Activated CD8-positive, alpha-beta memory T cell treated with anti-CD3 and anti-CD28 coated beads for 36 hours (primary cell): ENCODE measurements around the gene PLPPR2. TPM values are rescaled to one million over a fixed set of nuclear protein-coding genes. Genes with fewer than 3 reads are reported as not detected.
"Not testable (repeated sequence)": the region's sequence is repeated elsewhere in the genome, so short reads cannot be mapped to it uniquely, and the experiment has no call there.

Source experiments
- CTCF ChIA-PET: fragments of 350-600 bp; sonication (Branson Sonifier 250); formaldehyde crosslinking; loops from one replicate; lab custom pipeline; 2021; ENCODE audit warnings: antibody characterized with exemption; lab: Charles Lee
- POLR2A ChIA-PET: fragments of 350-600 bp; sonication (Branson Sonifier 250); formaldehyde crosslinking; loops from one replicate; lab custom pipeline; 2021; ENCODE audit warnings: antibody characterized with exemption; lab: Charles Lee
- total RNA-seq, 2 experiments: library from RNA; stranded (reverse); gene quantifications; one replicate each; pipeline ENCODE4 v1.2.3, GENCODE V29; 2021

The PLPPR2 gene
- total RNA-seq, 2 experiments from 2014 or later, result 1.3 to 1.7 TPM

- CTCF ChIA-PET, result interaction anchor here (0.6 kb wide), 1 partner anchor 31 kb away, joined by 3 read pairs; no protein-coding TSS in a partner anchor
- POLR2A ChIA-PET, result no interaction called here
Measured at GRCh38 chr19:11364296-11364904, 9.2 kb downstream of the PLPPR2 start.

GRCh38 chr19:11364935-11365334 lies 9.7 kb downstream of the PLPPR2 start:
- ChIA-PET POLR2A (no interaction called here), CTCF (interaction anchor here (0.6 kb wide), 1 partner anchor 32 kb away, joined by 3 read pairs; no protein-coding TSS in a partner anchor)

GRCh38 chr19:11365557-11366117 lies 10.4 kb downstream of the PLPPR2 start:
- CTCF ChIA-PET, result no interaction called here
- POLR2A ChIA-PET, result no interaction called here

DNA sequence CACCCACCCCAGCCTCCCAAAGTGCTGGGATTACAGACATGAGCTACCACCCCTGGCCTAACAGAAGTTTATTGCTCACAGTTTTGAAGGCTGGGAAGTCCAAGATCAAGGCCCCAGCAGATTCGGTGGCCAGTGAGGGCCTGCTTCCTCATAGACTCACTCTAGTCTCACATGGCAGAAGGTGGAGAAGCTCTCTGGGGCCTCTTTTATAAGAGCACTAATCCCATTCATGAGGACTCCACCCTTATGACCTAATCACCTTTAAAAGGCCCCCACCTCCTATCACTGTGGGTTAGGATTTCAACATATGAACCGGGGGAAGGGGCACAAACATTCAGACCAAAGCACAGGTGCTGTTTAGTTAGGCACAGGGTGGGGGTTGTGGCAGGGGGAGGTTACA lies 12.3 kb downstream of the PLPPR2 start:
- ChIA-PET POLR2A (no interaction called here), CTCF (interaction anchor here (0.7 kb wide), 1 partner anchor 20 kb away, joined by 3 read pairs; no protein-coding TSS in a partner anchor)

- CTCF ChIA-PET, result interaction anchor here (0.8 to 1.4 kb wide), 3 partner anchors 10 to 112 kb away, joined by 3 to 4 read pairs (median 3); no protein-coding TSS in a partner anchor
- POLR2A ChIA-PET, result no interaction called here
Measured at GRCh38 chr19:11370744-11371143, 15.5 kb downstream of the PLPPR2 start.

DNA sequence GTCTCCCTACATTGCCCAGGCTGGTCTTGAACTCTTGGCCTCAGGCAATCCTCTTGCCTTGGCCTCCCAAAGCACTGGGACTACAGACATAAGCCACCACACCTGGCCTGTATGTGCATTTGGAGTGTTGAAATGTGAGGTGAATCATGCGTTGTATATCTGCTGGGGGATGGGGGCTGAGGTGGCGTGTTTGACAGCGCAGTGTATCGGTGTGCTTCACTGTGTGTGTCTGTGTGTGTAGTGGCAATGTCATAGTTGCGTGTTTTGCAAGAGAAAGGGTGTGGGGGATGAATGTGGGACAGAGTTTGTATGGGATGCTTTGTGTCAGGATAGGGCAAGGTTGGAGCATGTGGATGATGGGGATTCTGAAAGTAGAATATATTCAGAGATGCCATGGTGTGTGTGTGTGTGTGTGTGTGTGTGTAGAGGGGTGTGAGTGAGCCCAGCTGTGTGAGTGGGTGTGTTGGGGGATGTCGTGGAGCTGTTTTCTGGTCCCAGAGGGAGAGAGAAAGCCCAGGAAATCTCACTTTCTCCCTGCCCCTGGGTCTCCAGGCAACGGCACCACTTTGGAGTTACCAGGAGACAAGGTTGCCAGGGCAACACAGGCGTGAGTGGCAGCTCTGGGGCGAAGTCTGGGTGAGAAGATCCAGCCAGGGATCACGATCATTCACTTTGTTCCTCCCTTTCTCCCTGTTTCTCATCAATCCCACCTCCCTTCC lies 18.1 kb downstream of the PLPPR2 start:
- POLR2A ChIA-PET, result interaction anchor here (0.7 kb wide), 1 partner anchor 110 kb away, joined by 3 read pairs; no protein-coding TSS in a partner anchor
- CTCF ChIA-PET, result interaction anchor here (2.6 to 4.5 kb wide), 2 partner anchors 10 to 109 kb away, joined by 11 to 19 read pairs; partner anchors contain the start of gene EPOR

DNA sequence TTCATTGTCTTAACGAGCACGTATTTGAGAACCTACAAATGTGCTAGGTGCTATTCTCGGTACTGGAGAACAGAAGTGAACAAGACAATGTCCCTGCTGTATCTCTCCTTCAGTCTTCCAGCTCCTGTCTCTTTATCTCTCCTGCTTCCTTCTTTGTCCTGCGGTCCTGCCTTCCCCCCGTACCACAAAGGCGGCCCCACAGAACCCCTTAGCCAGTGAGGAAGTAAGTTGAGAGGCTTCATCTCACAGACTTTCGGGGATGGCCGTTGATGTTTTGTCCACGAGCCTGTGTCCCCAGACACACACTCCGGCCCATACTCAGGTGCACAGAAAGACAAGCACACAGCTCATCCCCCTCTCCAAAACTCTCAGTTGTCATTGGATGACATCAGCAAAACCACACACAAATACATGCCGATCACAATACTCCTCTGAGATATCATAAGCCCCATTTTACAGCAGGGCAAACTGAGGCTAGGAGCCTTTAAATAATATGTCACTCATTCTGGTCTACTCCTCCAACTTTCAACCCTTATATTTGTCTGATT lies 18.7 kb downstream of the PLPPR2 start:
- POLR2A ChIA-PET, result interaction anchor here (0.6 to 1.5 kb wide), 3 partner anchors 9 to 160 kb away, joined by 5 to 8 read pairs (median 5); partner anchors contain the start of genes CCDC159 and TMEM205
- CTCF ChIA-PET, result interaction anchor here (1.0 to 4.5 kb wide), 3 partner anchors 9 to 109 kb away, joined by 3 to 19 read pairs (median 11); partner anchors contain the start of gene EPOR

DNA sequence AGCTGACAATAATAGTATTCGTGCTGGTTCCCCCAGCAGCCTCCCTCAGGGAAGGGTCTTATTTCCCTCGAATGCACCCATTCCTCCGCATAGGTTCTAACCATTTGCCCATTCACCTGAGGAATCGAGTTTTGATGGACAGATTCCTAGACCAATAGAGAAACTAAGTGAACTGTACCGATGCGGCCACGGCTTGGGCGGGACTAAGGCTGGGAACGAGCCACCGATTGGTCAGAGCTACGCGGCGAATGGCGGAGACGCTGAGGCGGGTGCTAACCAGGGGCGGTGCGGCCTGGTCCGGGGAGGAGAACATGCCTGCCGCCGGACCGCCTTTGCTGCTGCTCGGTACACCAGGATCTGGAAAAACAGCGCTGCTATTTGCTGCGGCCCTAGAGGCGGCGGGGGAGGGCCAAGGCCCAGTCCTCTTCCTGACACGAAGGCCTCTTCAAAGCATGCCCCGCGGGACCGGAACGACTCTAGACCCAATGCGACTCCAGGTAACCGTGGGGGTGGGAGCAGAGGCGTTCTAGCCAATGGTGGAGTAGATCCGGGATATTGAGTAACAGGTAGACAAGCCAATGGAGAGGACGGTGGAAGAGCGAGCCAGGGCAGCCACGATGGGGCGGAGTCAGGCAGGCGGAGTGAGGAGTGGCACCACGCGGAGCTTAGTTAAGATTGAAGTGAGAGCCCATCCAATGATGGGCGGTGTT lies 19.4 kb downstream of the PLPPR2 start, which contains the start of gene SWSAP1:
TSS of gene SWSAP1 (plus strand) at position 234 of the 710 bp plus-strand sequence. CDS start at position 249, 15 bp downstream.
- POLR2A ChIA-PET, result interaction anchor here (0.6 to 1.5 kb wide), 11 partner anchors 8 to 1307 kb away, joined by 3 to 8 read pairs (median 3); partner anchors contain the start of genes CCDC159, TMEM205 and ZNF44
- CTCF ChIA-PET, result interaction anchor here (1.0 to 4.5 kb wide), 4 partner anchors 9 to 108 kb away, joined by 3 to 19 read pairs (median 8); partner anchors contain the start of genes EPOR, ODAD3 and PRKCSH

DNA sequence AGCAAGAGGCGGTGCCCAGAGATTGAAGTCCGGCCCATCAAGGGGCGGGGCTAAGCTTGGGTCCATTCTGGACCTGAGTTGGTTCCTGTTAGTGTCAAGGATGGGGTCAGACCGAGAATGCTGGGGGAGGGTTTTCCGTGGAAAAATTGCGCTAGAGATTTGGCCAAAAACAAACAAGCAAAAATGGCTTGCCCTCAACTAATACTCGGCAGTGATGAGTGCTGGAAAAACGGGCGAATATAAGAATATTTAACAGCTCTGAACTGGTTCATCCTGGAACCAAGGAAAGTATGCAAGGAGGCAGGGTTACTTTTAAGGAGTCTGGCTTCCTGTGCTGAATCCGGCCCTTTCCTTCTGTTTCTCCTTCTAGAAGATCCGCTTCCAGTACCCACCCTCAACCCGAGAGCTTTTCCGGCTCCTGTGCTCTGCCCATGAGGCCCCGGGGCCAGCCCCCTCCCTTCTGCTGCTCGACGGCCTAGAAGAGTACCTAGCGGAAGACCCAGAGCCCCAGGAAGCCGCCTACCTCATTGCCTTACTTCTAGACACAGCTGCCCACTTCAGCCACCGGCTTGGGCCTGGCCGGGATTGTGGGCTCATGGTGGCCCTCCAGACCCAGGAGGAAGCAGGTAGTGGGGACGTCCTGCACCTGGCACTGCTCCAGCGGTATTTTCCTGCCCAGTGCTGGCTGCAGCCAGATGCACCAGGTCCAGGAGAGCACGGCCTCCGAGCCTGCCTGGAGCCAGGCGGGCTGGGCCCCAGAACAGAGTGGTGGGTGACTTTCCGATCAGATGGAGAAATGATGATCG lies 20.1 kb downstream of the PLPPR2 start:
- CTCF ChIA-PET, result interaction anchor here (1.0 to 4.5 kb wide), 4 partner anchors 8 to 107 kb away, joined by 3 to 19 read pairs (median 8); partner anchors contain the start of genes EPOR, ODAD3 and PRKCSH
- POLR2A ChIA-PET, result interaction anchor here (0.6 to 1.5 kb wide), 12 partner anchors 8 to 1307 kb away, joined by 3 to 11 read pairs (median 4); partner anchors contain the start of genes CCDC159, TMEM205 and ZNF44

DNA sequence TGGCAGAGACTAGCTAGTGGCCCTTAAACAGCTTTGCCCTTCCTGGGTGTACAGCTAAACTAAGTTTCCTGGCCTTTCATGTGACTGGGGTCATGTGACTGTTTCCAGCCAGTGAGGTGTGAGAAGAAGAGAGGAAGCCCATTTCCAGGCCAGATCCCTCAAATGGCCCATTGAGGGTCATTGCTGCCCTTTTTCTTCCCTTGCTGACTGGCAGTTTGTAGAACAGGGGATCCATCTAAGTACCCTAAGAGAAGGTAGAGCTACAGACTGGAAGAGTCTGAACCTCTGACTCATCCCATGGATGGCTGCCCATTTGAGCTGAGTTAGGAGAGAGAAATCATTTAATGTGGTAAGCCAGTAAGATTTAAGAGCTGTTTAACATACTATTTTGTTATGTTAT lies 22.0 kb downstream of the PLPPR2 start:
- POLR2A ChIA-PET, result interaction anchor here (1.2 kb wide), 1 partner anchor 31 kb away, joined by 4 read pairs; the partner anchor contains the start of genes CCDC159 and TMEM205
- CTCF ChIA-PET, result interaction anchor here (0.8 to 4.5 kb wide), 3 partner anchors 31 to 105 kb away, joined by 3 to 19 read pairs (median 4); partner anchors contain the start of genes CCDC159 and TMEM205

DNA sequence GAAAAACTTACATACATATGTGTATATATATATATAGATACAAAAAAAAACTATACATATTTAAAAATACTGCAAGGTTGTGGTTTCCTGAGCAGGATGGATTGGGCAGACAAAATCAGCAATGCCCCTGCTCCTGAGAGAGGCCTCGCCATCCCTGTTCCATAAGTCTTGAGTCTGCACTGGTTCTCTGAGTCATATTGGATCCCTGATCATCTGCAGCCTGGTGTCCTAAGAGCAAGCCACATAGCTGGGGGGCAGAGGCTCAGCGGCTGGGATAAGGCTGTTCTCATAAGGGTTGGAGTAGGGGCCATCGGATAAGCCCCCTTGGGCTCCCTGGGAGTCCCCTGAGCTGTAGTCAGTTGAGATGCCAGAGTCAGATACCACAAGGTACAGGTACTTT lies 22.5 kb downstream of the PLPPR2 start:
- ChIA-PET CTCF (interaction anchor here (0.6 to 4.5 kb wide), 4 partner anchors 31 to 959 kb away, joined by 3 to 19 read pairs (median 4); partner anchors contain the start of genes CCDC159 and TMEM205), POLR2A (interaction anchor here (1.1 kb wide), 1 partner anchor 44 kb away, joined by 3 read pairs; no protein-coding TSS in a partner anchor)

DNA sequence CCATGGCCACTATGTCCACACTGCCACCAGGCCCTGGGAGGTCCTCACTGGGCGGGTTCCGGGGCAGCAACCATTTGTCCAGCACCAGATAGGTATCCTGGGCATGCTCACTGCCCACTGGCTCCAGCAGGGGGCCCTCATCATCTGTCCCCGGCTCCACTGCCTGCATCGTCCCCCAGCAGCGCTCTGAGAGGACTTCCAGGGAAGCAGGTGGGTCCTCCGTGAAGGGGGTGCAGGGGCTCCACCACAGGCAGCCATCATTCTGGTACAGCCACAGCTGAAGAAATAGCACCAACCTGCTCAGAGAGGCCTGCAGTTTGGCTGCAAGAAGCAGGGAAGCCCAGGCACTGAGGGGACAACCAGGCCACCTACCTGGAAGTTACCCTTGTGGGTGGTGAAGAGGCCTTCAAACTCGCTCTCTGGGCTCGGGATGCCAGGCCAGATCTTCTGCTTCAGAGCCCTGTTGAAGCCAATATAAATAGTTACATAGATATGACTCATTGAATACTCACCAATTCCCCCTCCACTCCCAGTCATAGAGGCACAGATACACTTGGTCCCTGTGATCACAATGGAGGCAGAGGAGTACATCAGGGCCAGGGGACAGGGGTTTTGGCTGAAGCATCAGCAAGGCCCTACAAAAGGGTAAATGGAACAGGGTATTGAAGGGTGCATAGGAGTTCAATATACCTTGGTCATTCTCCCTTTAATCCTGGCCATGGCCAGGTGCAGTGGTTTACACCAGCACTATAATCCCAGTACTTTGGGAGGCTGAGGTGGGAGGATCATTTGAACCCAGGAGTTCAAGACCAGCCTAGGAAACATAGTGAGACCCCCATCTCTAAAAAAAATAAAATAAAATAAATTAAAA lies 23.3 kb downstream of the PLPPR2 start:
- CTCF ChIA-PET, result interaction anchor here (0.6 kb wide), 1 partner anchor 960 kb away, joined by 3 read pairs; no protein-coding TSS in a partner anchor
- POLR2A ChIA-PET, result interaction anchor here (1.1 kb wide), 1 partner anchor 43 kb away, joined by 3 read pairs; no protein-coding TSS in a partner anchor

GRCh38 chr19:11379269-11379845 lies 24.1 kb downstream of the PLPPR2 start:
- CTCF ChIA-PET, result interaction anchor here (2.7 kb wide), 1 partner anchor 103 kb away, joined by 29 read pairs; no protein-coding TSS in a partner anchor
- POLR2A ChIA-PET, result not testable (repeated sequence)

DNA sequence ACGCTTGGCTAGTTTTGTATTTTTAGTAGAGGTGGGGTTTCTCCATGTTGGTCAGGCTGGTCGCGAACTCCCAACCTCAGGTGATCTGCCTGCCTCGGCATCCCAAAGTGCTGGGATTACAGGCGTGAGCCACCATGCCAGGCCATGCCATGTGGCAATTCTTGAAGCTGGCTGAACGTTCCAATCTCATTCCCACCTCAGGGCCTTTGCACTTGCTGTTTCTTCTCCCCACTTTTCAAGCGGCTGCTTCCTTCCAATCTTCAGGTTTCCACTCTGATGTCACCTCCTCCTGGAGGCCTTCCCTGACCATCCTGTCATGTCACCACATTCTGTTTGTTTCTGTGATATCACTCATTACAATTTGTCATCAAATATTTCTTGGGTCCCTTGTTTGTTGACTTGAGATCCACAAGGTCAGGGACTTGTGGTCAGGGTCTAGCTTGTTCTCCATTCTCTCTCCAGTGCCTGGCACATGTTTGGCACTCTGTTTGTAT lies 24.7 kb downstream of the PLPPR2 start:
- ChIA-PET CTCF (interaction anchor here (2.7 kb wide), 1 partner anchor 102 kb away, joined by 29 read pairs; no protein-coding TSS in a partner anchor), POLR2A (interaction anchor here (1.6 kb wide), 1 partner anchor 33 kb away, joined by 7 read pairs; the partner anchor contains the start of genes CCDC159 and TMEM205)
